Breast epithelium (tissue), 3 donors: ENCODE measurements around the gene RGS16.

Experiments used
- CTCF ChIP-seq, 3 donors: fragments of 450-650 bp; IDR thresholded peaks; one replicate each; pipeline ENCODE4 v1.5.1; 2016 to 2017; ENCODE audit warnings: antibody characterized with exemption in 3 of 3, mild to moderate bottlenecking in 3 of 3, moderate library complexity in 3 of 3
- POLR2A ChIP-seq: fragments of 450-650 bp; IDR thresholded peaks from one replicate; pipeline ENCODE4 v1.6.1; 2016; ENCODE audit warnings: antibody characterized with exemption, mild to moderate bottlenecking, moderate library complexity
- POLR2AphosphoS5 ChIP-seq, 3 donors: sonication (generic); formaldehyde crosslinking; IDR thresholded peaks; one replicate each; pipeline ENCODE4 v1.6.1; 2017; ENCODE audit warnings: antibody characterized with exemption in 3 of 3

- TF ChIP-seq POLR2AphosphoS5 (IDR thresholded peaks at IDR 0.05) (no peak), CTCF (IDR thresholded peaks at IDR 0.05) (no peak), POLR2A (no peak)
Measured at GRCh38 chr1:182629080-182629479, 24.9 kb upstream of the RGS16 start.
